GM23338 (cell line): ENCODE measurements around the gene PLA2G6. TPM values are rescaled to one million over a fixed set of nuclear protein-coding genes. Genes with fewer than 3 reads are reported as not detected.

Experiments used
- ATAC-seq: fragments of 200-7000 bp; cut with Tn5 transposase; 3 replicates; pipeline ENCODE4 v1.9.1; 2020
- DNase-seq: peaks from one replicate; pipeline ENCODE4 v3.0.0-alpha.2; 2015; ENCODE audit warnings: low spot score
- H2AFZ ChIP-seq: fragments of 200-600 bp; sonication (generic); 2 replicates; pipeline ENCODE4 v1.8.0; 2016; ENCODE audit warnings: antibody characterized with exemption, mild to moderate bottlenecking, moderate library complexity
- H3F3A ChIP-seq: fragments of 200-600 bp; sonication (generic); replicated peaks from 2 replicates; pipeline ENCODE4 v1.8.0; 2017; ENCODE audit warnings: antibody characterized with exemption, mixed run types, low read depth
- H3K27ac ChIP-seq: fragments of 200-600 bp; sonication (generic); 2 replicates; pipeline ENCODE4 v1.6.1; 2016; ENCODE audit warnings: low read depth
- H3K27me3 ChIP-seq: fragments of 200-600 bp; sonication (generic); 2 replicates; pipeline ENCODE4 v1.8.0; 2016; ENCODE audit warnings: mild to moderate bottlenecking, mixed run types, moderate library complexity; ENCODE audit not compliant: insufficient read depth
- H3K36me3 ChIP-seq: fragments of 200-600 bp; sonication (generic); 2 replicates; pipeline ENCODE4 v1.8.0; 2016; ENCODE audit warnings: mild to moderate bottlenecking; ENCODE audit not compliant: insufficient read depth
- H3K4me1 ChIP-seq: fragments of 200-600 bp; sonication (generic); 2 replicates; pipeline ENCODE4 v1.8.0; 2016; ENCODE audit warnings: mild to moderate bottlenecking, moderate library complexity; ENCODE audit not compliant: insufficient read depth
- H3K4me2 ChIP-seq: fragments of 200-600 bp; sonication (generic); 2 replicates; pipeline ENCODE4 v1.7.1; 2017; ENCODE audit warnings: mixed run types
- H3K4me3 ChIP-seq: fragments of 200-600 bp; sonication (generic); 2 replicates; pipeline ENCODE4 v1.6.1; 2016; ENCODE audit warnings: mixed run types
- H3K79me2 ChIP-seq: fragments of 200-600 bp; sonication (generic); replicated peaks from 2 replicates; pipeline ENCODE4 v1.8.0; 2017; ENCODE audit warnings: mild to moderate bottlenecking; ENCODE audit not compliant: insufficient read depth
- H3K9me2 ChIP-seq: fragments of 200-600 bp; sonication (generic); 2 replicates; pipeline ENCODE4 v1.8.0; 2017; ENCODE audit not compliant: insufficient read depth
- H4K20me1 ChIP-seq: fragments of 200-600 bp; sonication (generic); replicated peaks from 2 replicates; pipeline ENCODE4 v1.8.0; 2017; ENCODE audit warnings: mild to moderate bottlenecking; ENCODE audit not compliant: insufficient read depth
- H3K27ac Mint-ChIP-seq: 2 replicates; pipeline ENCODE4 v1.8.0; 2020; ENCODE audit warnings: inconsistent platforms, mild to moderate bottlenecking, moderate library complexity, mixed read lengths
- H3K27me3 Mint-ChIP-seq: 3 replicates; pipeline ENCODE4 v1.8.0; 2022; ENCODE audit warnings: low read depth, mild to moderate bottlenecking, moderate library complexity, mixed read lengths, inconsistent platforms; ENCODE audit not compliant: insufficient read depth, poor library complexity
- H3K36me3 Mint-ChIP-seq: 3 replicates; pipeline ENCODE4 v1.8.0; 2021; ENCODE audit warnings: low read depth, mild to moderate bottlenecking, inconsistent platforms, moderate library complexity, mixed read lengths
- H3K4me1 Mint-ChIP-seq: 3 replicates; pipeline ENCODE4 v1.8.0; 2020; ENCODE audit warnings: mild to moderate bottlenecking, inconsistent platforms, mixed read lengths
- H3K4me3 Mint-ChIP-seq: 3 replicates; pipeline ENCODE4 v1.8.0; 2021; ENCODE audit warnings: moderate library complexity, mild to moderate bottlenecking, inconsistent platforms, mixed read lengths
- H3K9me3 Mint-ChIP-seq: 3 replicates; pipeline ENCODE4 v1.8.0; 2020; ENCODE audit warnings: moderate library complexity, mild to moderate bottlenecking, inconsistent platforms, mixed read lengths
- CREB1 ChIP-seq: fragments of 250-450 bp; sonication (Bioruptor Pico); IDR thresholded peaks from 2 replicates; pipeline ENCODE4 v1.5.0; 2020; ENCODE audit warnings: low read depth, mild to moderate bottlenecking, moderate library complexity
- EZH2 ChIP-seq: fragments of 200-600 bp; sonication (generic); IDR thresholded peaks from one replicate; pipeline ENCODE4 v1.8.0; 2017; ENCODE audit warnings: antibody characterized with exemption, mild to moderate bottlenecking, low read depth; ENCODE audit not compliant: unreplicated experiment
- EZH2phosphoT487 ChIP-seq: fragments of 200-600 bp; sonication (generic); IDR thresholded peaks from one replicate; pipeline ENCODE4 v1.8.1; 2018; ENCODE audit warnings: antibody characterized with exemption; ENCODE audit not compliant: unreplicated experiment
- JUNB ChIP-seq: IDR thresholded peaks from one replicate; pipeline ENCODE4 v1.6.1; 2016; ENCODE audit warnings: antibody characterized with exemption; ENCODE audit not compliant: unreplicated experiment
- NANOG ChIP-seq: IDR thresholded peaks from 2 replicates; pipeline ENCODE4 v1.6.1; 2016; ENCODE audit warnings: antibody characterized with exemption, borderline replicate concordance
- POLR2AphosphoS5 ChIP-seq: IDR thresholded peaks from 2 replicates; pipeline ENCODE4 v1.6.1; 2016; ENCODE audit warnings: antibody characterized with exemption, low read depth
- STAT1 ChIP-seq: IDR thresholded peaks from one replicate; pipeline ENCODE4 v1.6.1; 2016; ENCODE audit warnings: antibody characterized with exemption; ENCODE audit not compliant: unreplicated experiment
- ZNF114 ChIP-seq: fragments of 250-450 bp; sonication (Bioruptor Pico); IDR thresholded peaks from 2 replicates; pipeline ENCODE4 v1.5.0; 2020; ENCODE audit warnings: mild to moderate bottlenecking, moderate library complexity
- ZNF331 ChIP-seq: fragments of 250-450 bp; sonication (Bioruptor Pico); IDR thresholded peaks from 2 replicates; pipeline ENCODE4 v1.5.0; 2020; ENCODE audit warnings: low read depth, mild to moderate bottlenecking, moderate library complexity
- polyA plus RNA-seq: library from polyadenylated mRNA; unstranded; fragments of >200 nt; fragmentation: Nextera tagmentation; extraction: Ambion mirVana; gene quantifications from 2 replicates; pipeline ENCODE4 v1.2.1, GENCODE V29; 2016
- total RNA-seq: library from RNA; depleted of rRNA; stranded (reverse); fragments of >200 nt; shearing (Covaris generic); gene quantifications from 2 replicates; pipeline ENCODE4 v1.2.3, GENCODE V29; 2014
- TF ChIP-seq, protein P1 (sequence below): IDR thresholded peaks from one replicate; pipeline ENCODE4 v1.6.1; 2018; ENCODE audit warnings: antibody characterized with exemption; ENCODE audit not compliant: unreplicated experiment
- TF ChIP-seq, protein P2 (sequence below), 2 experiments: fragments of 200-600 bp in 1 of 2; sonication (generic) in 1 of 2; conservative IDR thresholded peaks; 2 replicates each; pipeline versions ENCODE4 v1.5.1 to v1.6.1; 2016 to 2017; ENCODE audit warnings: antibody characterized with exemption in 2 of 2, low read depth in 2 of 2, mild to moderate bottlenecking in 2 of 2, moderate library complexity in 1 of 2
- TF ChIP-seq, protein P3 (sequence below): fragments of 250-450 bp; sonication (Bioruptor Pico); IDR thresholded peaks from 2 replicates; pipeline ENCODE4 v1.5.0; 2020; ENCODE audit warnings: mild to moderate bottlenecking, moderate library complexity
- TF ChIP-seq, protein P4 (sequence below): IDR thresholded peaks from 2 replicates; pipeline ENCODE4 v1.6.1; 2016; ENCODE audit warnings: antibody characterized with exemption

Gene PLA2G6
- total and polyA plus RNA-seq, 2 experiments from 2014 or later = 4.5 to 12.6 TPM

DNA sequence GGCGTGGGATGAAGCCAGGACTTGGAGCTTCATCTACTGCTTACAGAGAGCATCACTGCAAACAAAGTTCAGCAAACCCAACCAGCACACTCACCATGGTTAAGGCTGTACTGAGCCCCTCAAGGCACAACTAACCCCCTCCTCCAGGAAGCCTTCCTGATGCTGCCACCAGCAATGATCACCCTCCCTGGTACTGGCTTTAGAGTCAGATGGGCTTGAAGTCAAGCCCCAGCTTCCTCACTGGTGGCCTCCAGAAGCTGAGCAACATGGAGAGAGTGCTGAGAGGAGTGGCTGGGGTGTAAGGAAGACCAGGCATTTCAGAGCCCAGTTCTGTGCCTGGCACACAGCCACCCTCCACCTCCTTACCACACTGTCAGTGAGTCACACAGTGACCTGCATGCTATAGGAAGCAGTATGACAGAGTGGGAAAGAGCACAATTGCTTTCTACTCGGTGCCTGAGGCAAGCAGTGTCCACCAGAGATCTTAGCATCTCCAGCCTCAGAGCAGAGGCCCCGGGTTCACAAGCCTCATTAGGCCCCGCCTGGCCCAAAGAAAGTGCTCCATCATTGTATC is 46.4 kb downstream of the PLA2G6 start:
- H3K36me3 ChIP-seq = no peaks in the 10 kb centered on the region

More for the DNA sequence above, 46.4 kb downstream of the PLA2G6 start:
- Mint-ChIP-seq H3K4me3 (no peak overlapping the region), H3K9me3 (no peaks in the 10 kb centered on the region), H3K4me1 (peaks cover 3% of the 10 kb centered on the region; the same call in 1 of the 3 replicates), H3K27ac (no peak overlapping the region), H3K27me3 (peaks cover 5% of the 10 kb centered on the region), H3K36me3 (peaks cover 3% of the 10 kb centered on the region; the same call in 1 of the 3 replicates)
- no peak overlapping the region for H3K4me3 ChIP-seq
- DNase-seq (no peak), ATAC-seq (no peak)
- no peaks in the 10 kb centered on the region for H3K79me2 ChIP-seq
- no peak overlapping the region for H3K4me2 ChIP-seq
- H2AFZ ChIP-seq = no peak overlapping the region
- H3K4me1 ChIP-seq = no peaks in the 10 kb centered on the region
- no peaks in the 10 kb centered on the region for H3F3A ChIP-seq
- H4K20me1 ChIP-seq = no peaks in the 10 kb centered on the region
- TF ChIP-seq, protein P1, sequence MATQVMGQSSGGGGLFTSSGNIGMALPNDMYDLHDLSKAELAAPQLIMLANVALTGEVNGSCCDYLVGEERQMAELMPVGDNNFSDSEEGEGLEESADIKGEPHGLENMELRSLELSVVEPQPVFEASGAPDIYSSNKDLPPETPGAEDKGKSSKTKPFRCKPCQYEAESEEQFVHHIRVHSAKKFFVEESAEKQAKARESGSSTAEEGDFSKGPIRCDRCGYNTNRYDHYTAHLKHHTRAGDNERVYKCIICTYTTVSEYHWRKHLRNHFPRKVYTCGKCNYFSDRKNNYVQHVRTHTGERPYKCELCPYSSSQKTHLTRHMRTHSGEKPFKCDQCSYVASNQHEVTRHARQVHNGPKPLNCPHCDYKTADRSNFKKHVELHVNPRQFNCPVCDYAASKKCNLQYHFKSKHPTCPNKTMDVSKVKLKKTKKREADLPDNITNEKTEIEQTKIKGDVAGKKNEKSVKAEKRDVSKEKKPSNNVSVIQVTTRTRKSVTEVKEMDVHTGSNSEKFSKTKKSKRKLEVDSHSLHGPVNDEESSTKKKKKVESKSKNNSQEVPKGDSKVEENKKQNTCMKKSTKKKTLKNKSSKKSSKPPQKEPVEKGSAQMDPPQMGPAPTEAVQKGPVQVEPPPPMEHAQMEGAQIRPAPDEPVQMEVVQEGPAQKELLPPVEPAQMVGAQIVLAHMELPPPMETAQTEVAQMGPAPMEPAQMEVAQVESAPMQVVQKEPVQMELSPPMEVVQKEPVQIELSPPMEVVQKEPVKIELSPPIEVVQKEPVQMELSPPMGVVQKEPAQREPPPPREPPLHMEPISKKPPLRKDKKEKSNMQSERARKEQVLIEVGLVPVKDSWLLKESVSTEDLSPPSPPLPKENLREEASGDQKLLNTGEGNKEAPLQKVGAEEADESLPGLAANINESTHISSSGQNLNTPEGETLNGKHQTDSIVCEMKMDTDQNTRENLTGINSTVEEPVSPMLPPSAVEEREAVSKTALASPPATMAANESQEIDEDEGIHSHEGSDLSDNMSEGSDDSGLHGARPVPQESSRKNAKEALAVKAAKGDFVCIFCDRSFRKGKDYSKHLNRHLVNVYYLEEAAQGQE = no peak
- TF ChIP-seq EZH2 (no peak), EZH2phosphoT487 (no peak), CREB1 (no peak), ZNF331 (CRISPR knock-in tag) (no peak), NANOG (no peak), STAT1 (no peak), ZNF114 (CRISPR knock-in tag) (no peak), POLR2AphosphoS5 (no peak), JUNB (no peak)
- TF ChIP-seq, protein P2, sequence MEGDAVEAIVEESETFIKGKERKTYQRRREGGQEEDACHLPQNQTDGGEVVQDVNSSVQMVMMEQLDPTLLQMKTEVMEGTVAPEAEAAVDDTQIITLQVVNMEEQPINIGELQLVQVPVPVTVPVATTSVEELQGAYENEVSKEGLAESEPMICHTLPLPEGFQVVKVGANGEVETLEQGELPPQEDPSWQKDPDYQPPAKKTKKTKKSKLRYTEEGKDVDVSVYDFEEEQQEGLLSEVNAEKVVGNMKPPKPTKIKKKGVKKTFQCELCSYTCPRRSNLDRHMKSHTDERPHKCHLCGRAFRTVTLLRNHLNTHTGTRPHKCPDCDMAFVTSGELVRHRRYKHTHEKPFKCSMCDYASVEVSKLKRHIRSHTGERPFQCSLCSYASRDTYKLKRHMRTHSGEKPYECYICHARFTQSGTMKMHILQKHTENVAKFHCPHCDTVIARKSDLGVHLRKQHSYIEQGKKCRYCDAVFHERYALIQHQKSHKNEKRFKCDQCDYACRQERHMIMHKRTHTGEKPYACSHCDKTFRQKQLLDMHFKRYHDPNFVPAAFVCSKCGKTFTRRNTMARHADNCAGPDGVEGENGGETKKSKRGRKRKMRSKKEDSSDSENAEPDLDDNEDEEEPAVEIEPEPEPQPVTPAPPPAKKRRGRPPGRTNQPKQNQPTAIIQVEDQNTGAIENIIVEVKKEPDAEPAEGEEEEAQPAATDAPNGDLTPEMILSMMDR (conservative IDR thresholded peaks at IDR 0.05; ENCODE audit: low read depth in 2 of 2) = no peak
- TF ChIP-seq, protein P3, sequence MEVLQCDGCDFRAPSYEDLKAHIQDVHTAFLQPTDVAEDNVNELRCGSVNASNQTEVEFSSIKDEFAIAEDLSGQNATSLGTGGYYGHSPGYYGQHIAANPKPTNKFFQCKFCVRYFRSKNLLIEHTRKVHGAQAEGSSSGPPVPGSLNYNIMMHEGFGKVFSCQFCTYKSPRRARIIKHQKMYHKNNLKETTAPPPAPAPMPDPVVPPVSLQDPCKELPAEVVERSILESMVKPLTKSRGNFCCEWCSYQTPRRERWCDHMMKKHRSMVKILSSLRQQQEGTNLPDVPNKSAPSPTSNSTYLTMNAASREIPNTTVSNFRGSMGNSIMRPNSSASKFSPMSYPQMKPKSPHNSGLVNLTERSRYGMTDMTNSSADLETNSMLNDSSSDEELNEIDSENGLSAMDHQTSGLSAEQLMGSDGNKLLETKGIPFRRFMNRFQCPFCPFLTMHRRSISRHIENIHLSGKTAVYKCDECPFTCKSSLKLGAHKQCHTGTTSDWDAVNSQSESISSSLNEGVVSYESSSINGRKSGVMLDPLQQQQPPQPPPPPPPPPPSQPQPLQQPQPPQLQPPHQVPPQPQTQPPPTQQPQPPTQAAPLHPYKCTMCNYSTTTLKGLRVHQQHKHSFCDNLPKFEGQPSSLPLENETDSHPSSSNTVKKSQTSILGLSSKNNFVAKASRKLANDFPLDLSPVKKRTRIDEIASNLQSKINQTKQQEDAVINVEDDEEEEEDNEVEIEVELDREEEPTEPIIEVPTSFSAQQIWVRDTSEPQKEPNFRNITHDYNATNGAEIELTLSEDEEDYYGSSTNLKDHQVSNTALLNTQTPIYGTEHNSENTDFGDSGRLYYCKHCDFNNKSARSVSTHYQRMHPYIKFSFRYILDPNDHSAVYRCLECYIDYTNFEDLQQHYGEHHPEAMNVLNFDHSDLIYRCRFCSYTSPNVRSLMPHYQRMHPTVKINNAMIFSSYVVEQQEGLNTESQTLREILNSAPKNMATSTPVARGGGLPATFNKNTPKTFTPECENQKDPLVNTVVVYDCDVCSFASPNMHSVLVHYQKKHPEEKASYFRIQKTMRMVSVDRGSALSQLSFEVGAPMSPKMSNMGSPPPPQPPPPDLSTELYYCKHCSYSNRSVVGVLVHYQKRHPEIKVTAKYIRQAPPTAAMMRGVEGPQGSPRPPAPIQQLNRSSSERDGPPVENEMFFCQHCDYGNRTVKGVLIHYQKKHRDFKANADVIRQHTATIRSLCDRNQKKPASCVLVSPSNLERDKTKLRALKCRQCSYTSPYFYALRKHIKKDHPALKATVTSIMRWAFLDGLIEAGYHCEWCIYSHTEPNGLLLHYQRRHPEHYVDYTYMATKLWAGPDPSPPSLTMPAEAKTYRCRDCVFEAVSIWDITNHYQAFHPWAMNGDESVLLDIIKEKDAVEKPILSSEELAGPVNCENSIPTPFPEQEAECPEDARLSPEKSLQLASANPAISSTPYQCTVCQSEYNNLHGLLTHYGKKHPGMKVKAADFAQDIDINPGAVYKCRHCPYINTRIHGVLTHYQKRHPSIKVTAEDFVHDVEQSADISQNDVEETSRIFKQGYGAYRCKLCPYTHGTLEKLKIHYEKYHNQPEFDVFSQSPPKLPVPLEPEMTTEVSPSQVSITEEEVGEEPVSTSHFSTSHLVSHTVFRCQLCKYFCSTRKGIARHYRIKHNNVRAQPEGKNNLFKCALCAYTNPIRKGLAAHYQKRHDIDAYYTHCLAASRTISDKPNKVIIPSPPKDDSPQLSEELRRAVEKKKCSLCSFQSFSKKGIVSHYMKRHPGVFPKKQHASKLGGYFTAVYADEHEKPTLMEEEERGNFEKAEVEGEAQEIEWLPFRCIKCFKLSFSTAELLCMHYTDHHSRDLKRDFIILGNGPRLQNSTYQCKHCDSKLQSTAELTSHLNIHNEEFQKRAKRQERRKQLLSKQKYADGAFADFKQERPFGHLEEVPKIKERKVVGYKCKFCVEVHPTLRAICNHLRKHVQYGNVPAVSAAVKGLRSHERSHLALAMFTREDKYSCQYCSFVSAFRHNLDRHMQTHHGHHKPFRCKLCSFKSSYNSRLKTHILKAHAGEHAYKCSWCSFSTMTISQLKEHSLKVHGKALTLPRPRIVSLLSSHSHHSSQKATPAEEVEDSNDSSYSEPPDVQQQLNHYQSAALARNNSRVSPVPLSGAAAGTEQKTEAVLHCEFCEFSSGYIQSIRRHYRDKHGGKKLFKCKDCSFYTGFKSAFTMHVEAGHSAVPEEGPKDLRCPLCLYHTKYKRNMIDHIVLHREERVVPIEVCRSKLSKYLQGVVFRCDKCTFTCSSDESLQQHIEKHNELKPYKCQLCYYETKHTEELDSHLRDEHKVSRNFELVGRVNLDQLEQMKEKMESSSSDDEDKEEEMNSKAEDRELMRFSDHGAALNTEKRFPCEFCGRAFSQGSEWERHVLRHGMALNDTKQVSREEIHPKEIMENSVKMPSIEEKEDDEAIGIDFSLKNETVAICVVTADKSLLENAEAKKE (CRISPR knock-in tag) = no peak
- TF ChIP-seq, protein P4, sequence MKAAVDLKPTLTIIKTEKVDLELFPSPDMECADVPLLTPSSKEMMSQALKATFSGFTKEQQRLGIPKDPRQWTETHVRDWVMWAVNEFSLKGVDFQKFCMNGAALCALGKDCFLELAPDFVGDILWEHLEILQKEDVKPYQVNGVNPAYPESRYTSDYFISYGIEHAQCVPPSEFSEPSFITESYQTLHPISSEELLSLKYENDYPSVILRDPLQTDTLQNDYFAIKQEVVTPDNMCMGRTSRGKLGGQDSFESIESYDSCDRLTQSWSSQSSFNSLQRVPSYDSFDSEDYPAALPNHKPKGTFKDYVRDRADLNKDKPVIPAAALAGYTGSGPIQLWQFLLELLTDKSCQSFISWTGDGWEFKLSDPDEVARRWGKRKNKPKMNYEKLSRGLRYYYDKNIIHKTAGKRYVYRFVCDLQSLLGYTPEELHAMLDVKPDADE = no peak
- H3K27me3 ChIP-seq = no peaks in the 10 kb centered on the region
- no peaks in the 10 kb centered on the region for H3K9me2 ChIP-seq
- H3K27ac ChIP-seq = no peak overlapping the region
